Loucy (cell line): ENCODE measurements around the gene SPACA5B.
"Not testable (repeated sequence)": the region's sequence is repeated elsewhere in the genome, so short reads cannot be mapped to it uniquely, and the experiment has no call there.

ENCODE experiments used
- H2AFZ ChIP-seq: fragments of 200-600 bp; sonication (generic); 2 replicates; pipeline ENCODE4 v1.6.0; 2016; ENCODE audit warnings: antibody characterized with exemption, mild to moderate bottlenecking, low read length, moderate library complexity
- H3F3A ChIP-seq: fragments of 200-600 bp; 2 replicates; pipeline ENCODE4 v1.6.0; 2016; ENCODE audit warnings: antibody characterized with exemption, low read depth, mild to moderate bottlenecking
- H3K27me3 ChIP-seq: fragments of 200-600 bp; sonication (generic); 2 replicates; pipeline ENCODE4 v1.6.1; 2014; ENCODE audit warnings: low read length, mild to moderate bottlenecking; ENCODE audit not compliant: insufficient read depth, poor library complexity, severe bottlenecking
- H3K36me3 ChIP-seq: fragments of 200-600 bp; sonication (generic); 2 replicates; pipeline ENCODE4 v1.6.1; 2016; ENCODE audit warnings: low read length; ENCODE audit not compliant: insufficient read depth
- H3K4me1 ChIP-seq: fragments of 200-600 bp; sonication (generic); 2 replicates; pipeline ENCODE4 v1.5.1; 2014; ENCODE audit warnings: low read length, mild to moderate bottlenecking; ENCODE audit not compliant: insufficient read depth, poor library complexity, severe bottlenecking
- H3K4me2 ChIP-seq: fragments of 200-600 bp; sonication (generic); 2 replicates; pipeline ENCODE4 v1.6.0; 2014; ENCODE audit warnings: antibody characterized with exemption, low read length, low read depth, mild to moderate bottlenecking; ENCODE audit not compliant: poor library complexity, severe bottlenecking
- H3K4me3 ChIP-seq: fragments of 200-600 bp; sonication (generic); 2 replicates; pipeline ENCODE4 v1.5.1; 2014; ENCODE audit warnings: low read length, mild to moderate bottlenecking, mixed read lengths; ENCODE audit not compliant: poor library complexity, severe bottlenecking
- H3K79me2 ChIP-seq: fragments of 200-600 bp; sonication (generic); 2 replicates; pipeline ENCODE4 v1.6.1; 2014; ENCODE audit warnings: low read length; ENCODE audit not compliant: insufficient read depth
- H3K9ac ChIP-seq: fragments of 200-600 bp; sonication (generic); 2 replicates; pipeline ENCODE4 v1.6.0; 2014; ENCODE audit warnings: mild to moderate bottlenecking, low read depth, low read length, moderate library complexity; ENCODE audit not compliant: poor library complexity, severe bottlenecking
- H3K9me2 ChIP-seq: fragments of 200-600 bp; sonication (generic); replicated peaks from 2 replicates; pipeline ENCODE4 v1.6.1; 2016; ENCODE audit warnings: low read depth, low read length, mixed read lengths
- H3K9me3 ChIP-seq: fragments of 200-600 bp; sonication (generic); 2 replicates; pipeline ENCODE4 v1.6.1; 2014; ENCODE audit warnings: mild to moderate bottlenecking, antibody characterized with exemption, low read length, low read depth; ENCODE audit not compliant: insufficient read depth
- H4K20me1 ChIP-seq: fragments of 200-600 bp; sonication (generic); 2 replicates; pipeline ENCODE4 v1.6.0; 2014; ENCODE audit warnings: antibody characterized with exemption, low read length, mild to moderate bottlenecking; ENCODE audit not compliant: insufficient read depth, poor library complexity, severe bottlenecking
- CTCF ChIP-seq: fragments of 200-600 bp; sonication (generic); conservative IDR thresholded peaks from 2 replicates; pipeline ENCODE4 v1.5.1; 2014; ENCODE audit warnings: mild to moderate bottlenecking, antibody characterized with exemption, low read length
- EZH2phosphoT487 ChIP-seq: fragments of 200-600 bp; IDR thresholded peaks from 2 replicates; pipeline ENCODE4 v1.6.1; 2018; ENCODE audit warnings: antibody characterized with exemption, mild to moderate bottlenecking, moderate library complexity, borderline replicate concordance

Gene SPACA5B

GRCh38 chrX:48090123-48090522 lies 40.3 kb upstream of the SPACA5B start:
- no peaks in the 10 kb centered on the region for H3K9me3 ChIP-seq
- H3F3A ChIP-seq = no peaks in the 10 kb centered on the region
- TF ChIP-seq CTCF (no peak), EZH2phosphoT487 (no peak)
- H3K4me3 ChIP-seq = no peak overlapping the region
- H4K20me1 ChIP-seq = no peaks in the 10 kb centered on the region
- H3K9me2 ChIP-seq = no peaks in the 10 kb centered on the region
- no peaks in the 10 kb centered on the region for H3K27me3 ChIP-seq
- no peak overlapping the region for H2AFZ ChIP-seq
- no peak overlapping the region for H3K9ac ChIP-seq
- no peaks in the 10 kb centered on the region for H3K4me1 ChIP-seq
- H3K36me3 ChIP-seq = no peaks in the 10 kb centered on the region
- no peaks in the 10 kb centered on the region for H3K79me2 ChIP-seq
- no peak overlapping the region for H3K4me2 ChIP-seq

GRCh38 chrX:48092558-48092957 lies 37.9 kb upstream of the SPACA5B start:
- not testable (repeated sequence) for H3K4me3 ChIP-seq, H3K27me3 ChIP-seq, H4K20me1 ChIP-seq, H3K9me3 ChIP-seq, H3K9me2 ChIP-seq, H2AFZ ChIP-seq, H3K9ac ChIP-seq, H3K4me2 ChIP-seq, H3K79me2 ChIP-seq, H3K4me1 ChIP-seq, H3F3A ChIP-seq, H3K36me3 ChIP-seq

GRCh38 chrX:48101443-48101842 lies 29.0 kb upstream of the SPACA5B start:
- TF ChIP-seq CTCF = no peak
- no peak for TF ChIP-seq EZH2phosphoT487
- Histone ChIP-seq H3K9me2 (no peaks in the 10 kb centered on the region), H3K4me2 (no peak overlapping the region)

DNA sequence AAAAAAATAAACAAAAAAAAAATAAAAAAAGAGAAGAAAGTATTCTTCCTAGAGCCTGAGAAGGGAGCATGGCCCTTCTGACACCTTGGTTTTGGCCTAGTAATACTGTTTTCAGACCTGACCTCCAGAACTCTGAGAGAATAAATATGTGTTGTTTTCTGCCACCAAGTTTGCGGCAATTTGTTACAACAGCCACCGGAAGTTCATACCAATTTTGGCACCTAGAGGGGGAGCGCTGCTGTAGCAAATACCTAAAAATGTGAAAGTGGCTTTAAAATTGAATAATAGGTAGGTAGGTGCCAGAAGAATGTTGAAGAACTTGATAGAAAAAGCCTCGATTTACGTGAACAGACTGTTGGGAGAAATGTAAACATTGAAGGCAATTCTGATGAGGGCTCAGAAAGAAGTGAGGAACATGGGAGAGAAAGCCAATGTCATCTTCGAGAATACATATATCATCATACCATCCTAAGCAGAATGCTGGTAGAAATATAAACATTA lies 27.5 kb upstream of the SPACA5B start:
- no peak for TF ChIP-seq EZH2phosphoT487
- H3K4me3 ChIP-seq = no peak overlapping the region

More at GRCh38 chrX:48101443-48101842, 29.0 kb upstream of the SPACA5B start:
- no peaks in the 10 kb centered on the region for H4K20me1 ChIP-seq
- no peaks in the 10 kb centered on the region for H3K27me3 ChIP-seq
- H3F3A ChIP-seq = no peaks in the 10 kb centered on the region
- no peaks in the 10 kb centered on the region for H3K4me1 ChIP-seq
- no peaks in the 10 kb centered on the region for H3K36me3 ChIP-seq
- no peak overlapping the region for H3K9ac ChIP-seq
- H3K9me3 ChIP-seq = no peaks in the 10 kb centered on the region
- H2AFZ ChIP-seq = no peak overlapping the region
- no peak overlapping the region for H3K4me3 ChIP-seq
- no peaks in the 10 kb centered on the region for H3K79me2 ChIP-seq

More for the DNA sequence above, 27.5 kb upstream of the SPACA5B start:
- no peaks in the 10 kb centered on the region for H3K4me1 ChIP-seq
- H3K36me3 ChIP-seq = no peaks in the 10 kb centered on the region
- no peaks in the 10 kb centered on the region for H3K27me3 ChIP-seq
- no peak overlapping the region for H3K9ac ChIP-seq
- H2AFZ ChIP-seq = no peak overlapping the region
- no peaks in the 10 kb centered on the region for H3F3A ChIP-seq
- H4K20me1 ChIP-seq = no peaks in the 10 kb centered on the region
- no peaks in the 10 kb centered on the region for H3K9me2 ChIP-seq
- no peaks in the 10 kb centered on the region for H3K79me2 ChIP-seq
- no peak overlapping the region for H3K4me2 ChIP-seq
- no peaks in the 10 kb centered on the region for H3K9me3 ChIP-seq
